ENCODE results near the gene CDK17. TPM values are rescaled to one million over a fixed set of nuclear protein-coding genes. Genes with fewer than 3 reads are reported as not detected.

CDK17 gene
- total and polyA plus RNA-seq, 9 of the 15 experiments (the other 6 are each of a cell fraction or from before 2014, with no cell fraction given), result 4.8 to 39.3 (median 21.6) TPM

GRCh38 chr12:96421014-96421413 is 20.8 kb upstream of the CDK17 start (continued):
- TF ChIP-seq AFF4 (CRISPR knock-in tag; IDR thresholded peaks at IDR 0.05) (no peak), SFPQ (IDR thresholded peaks at IDR 0.05; ENCODE audit: low read depth, low read length) (no peak), ZFP36 (IDR thresholded peaks at IDR 0.05; ENCODE audit: low read depth, low read length, partially characterized antibody) (no peak)

- POLR2A ChIA-PET, result no interaction called here
These were observed 20.1 kb upstream of the CDK17 start for GRCh38 chr12:96420277-96420835.

More at GRCh38 chr12:96420277-96420835, 20.1 kb upstream of the CDK17 start:
- intact Hi-C loops (cut with micrococcal nuclease), result no loop called here
- no peaks in the 10 kb centered on the region; a peak in 1 of 5 replicates for H3K4me1 ChIP-seq (replicated peaks in 1 of 2; ENCODE audit: control insufficient read depth in 2 of 2, insufficient read depth in 2 of 2, low read length in 2 of 2)
- H3K27me3 ChIP-seq (ENCODE audit: control insufficient read depth in 2 of 2, insufficient read depth in 2 of 2, low read length in 2 of 2), result no peaks in the 10 kb centered on the region
- no peaks in the 10 kb centered on the region for H3K36me3 ChIP-seq (ENCODE audit: control insufficient read depth, insufficient read depth, low read length)
- no peak overlapping the region for H3K9ac ChIP-seq (ENCODE audit: insufficient read depth in 1 of 2, low read depth in 2 of 2, low read length in 2 of 2)
- in situ Hi-C loops (cut with MboI), result no loop called here
- H3K4me3 ChIP-seq, result no peak overlapping the region
- H2AFZ ChIP-seq (ENCODE audit: low read depth, low read length), result no peak overlapping the region
- no peak for FAIRE-seq
- no peak for ATAC-seq
- H3K79me2 ChIP-seq (ENCODE audit: control insufficient read depth, insufficient read depth, low read length), result no peaks in the 10 kb centered on the region
- no peak for DNase-seq (ENCODE audit: extremely low read depth in 1 of 4, low spot score in 3 of 4)
- no peak overlapping the region for H3K27ac ChIP-seq (ENCODE audit: extremely low read depth, low read depth, low read length)
- H3K9me1 ChIP-seq (ENCODE audit: control insufficient read depth, insufficient read depth, low read length), result no peaks in the 10 kb centered on the region
- no TSS peak for BruUV-seq (replicated peaks)
- CTCF ChIA-PET (ENCODE audit: low intra/inter-chr PET ratio), result no interaction called here
- H3K4me2 ChIP-seq (ENCODE audit: insufficient read depth, low read length), result no peak overlapping the region
- H3K9me3 ChIP-seq (replicated peaks; ENCODE audit: control insufficient read depth, insufficient read depth, low read depth, low read length), result no peaks in the 10 kb centered on the region
- 48% methylated on average over 7 of the region's 7 CpGs for WGBS (ENCODE audit: insufficient coverage, low coverage, missing lambda C conversion rate)
- H4K20me1 ChIP-seq (replicated peaks; ENCODE audit: control insufficient read depth, insufficient read depth, low read length), result no peaks in the 10 kb centered on the region

Measured in K562 (cell line).